Activated naive CD4-positive, alpha-beta T cell treated with anti-CD3 and anti-CD28 coated beads, Interleukin-2, amount 10 ng/mL, durations not matched to agents 7 days and 5 days (primary cell): ENCODE data around the gene DNAJA1.
A peak's percentile ranks its signal among the peaks of the same experiment; 100 is the strongest.
"Not testable (repeated sequence)": the region's sequence is repeated elsewhere in the genome, so short reads cannot be mapped to it uniquely, and the experiment has no call there.

Source experiments
- CTCF ChIA-PET: fragments of 350-600 bp; sonication (Branson Sonifier 250); formaldehyde crosslinking; loops from one replicate; lab custom pipeline; 2021; ENCODE audit warnings: antibody characterized with exemption; lab: Charles Lee
- DNase-seq: peaks from one replicate; pipeline ENCODE4 v3.0.0-alpha.2; 2020
- H3K27ac Mint-ChIP-seq: one replicate; pipeline ENCODE4 v1.8.0; 2021; ENCODE audit warnings: mild to moderate bottlenecking, moderate library complexity, mixed read lengths
- H3K27me3 Mint-ChIP-seq: one replicate; pipeline ENCODE4 v1.8.0; 2021; ENCODE audit warnings: mild to moderate bottlenecking, mixed read lengths
- H3K36me3 Mint-ChIP-seq: one replicate; pipeline ENCODE4 v1.8.0; 2021; ENCODE audit warnings: mixed read lengths
- H3K4me1 Mint-ChIP-seq: one replicate; pipeline ENCODE4 v1.8.0; 2021; ENCODE audit warnings: mixed read lengths
- H3K4me3 Mint-ChIP-seq: one replicate; pipeline ENCODE4 v1.8.0; 2021; ENCODE audit warnings: mild to moderate bottlenecking, moderate library complexity, mixed read lengths
- H3K9me3 Mint-ChIP-seq: one replicate; pipeline ENCODE4 v1.8.0; 2021; ENCODE audit warnings: mixed read lengths

The DNAJA1 gene

DNA sequence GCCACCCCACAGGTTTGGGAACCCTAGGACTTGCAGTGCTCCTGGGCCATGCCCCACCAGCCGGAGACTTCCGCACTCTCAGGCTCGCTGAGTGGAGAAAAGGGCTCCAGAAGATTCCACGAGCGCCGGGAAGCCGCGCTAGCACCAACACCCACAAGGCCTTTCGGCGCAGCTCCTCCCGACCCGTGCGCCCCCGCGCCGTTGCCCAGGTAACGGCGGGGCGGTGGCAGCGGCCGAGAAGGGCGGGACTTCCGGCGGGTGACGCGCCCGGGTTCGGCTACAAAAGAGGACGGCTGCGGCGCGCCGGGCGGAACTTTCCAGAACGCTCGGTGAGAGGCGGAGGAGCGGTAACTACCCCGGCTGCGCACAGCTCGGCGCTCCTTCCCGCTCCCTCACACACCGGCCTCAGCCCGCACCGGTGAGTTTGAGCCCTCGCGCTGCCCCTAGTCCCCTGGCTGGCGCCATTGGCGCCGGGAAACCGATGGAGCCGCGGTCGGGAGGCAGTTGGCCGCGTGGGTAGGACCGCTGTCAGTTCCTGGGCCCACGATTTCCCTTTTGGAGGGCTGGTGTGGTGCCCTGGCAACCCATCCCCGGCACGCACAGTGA lies at the start of gene DNAJA1:
Gene DNAJA1 (plus strand): TSS at position 308 of the 606 bp plus-strand sequence. CDS start 1,212 bp downstream, outside the sequence.
- no peaks in the 10 kb centered on the region for H3K9me3 Mint-ChIP-seq
- H3K4me1 Mint-ChIP-seq: peaks cover 77% of the 10 kb centered on the region
- peaks cover 42% of the 10 kb centered on the region for H3K36me3 Mint-ChIP-seq
- peak within 1 kb of the TSS; percentile 98 for H3K27ac Mint-ChIP-seq
- DNase-seq: peak; percentile 93
- peak within 1 kb of the TSS; percentile 97 for H3K4me3 Mint-ChIP-seq
- CTCF ChIA-PET: interaction anchor here (0.7 to 1.7 kb wide), 2 partner anchors 16 to 146 kb away, joined by 3 read pairs; no protein-coding TSS in a partner anchor
- no peaks in the 10 kb centered on the region for H3K27me3 Mint-ChIP-seq

DNA sequence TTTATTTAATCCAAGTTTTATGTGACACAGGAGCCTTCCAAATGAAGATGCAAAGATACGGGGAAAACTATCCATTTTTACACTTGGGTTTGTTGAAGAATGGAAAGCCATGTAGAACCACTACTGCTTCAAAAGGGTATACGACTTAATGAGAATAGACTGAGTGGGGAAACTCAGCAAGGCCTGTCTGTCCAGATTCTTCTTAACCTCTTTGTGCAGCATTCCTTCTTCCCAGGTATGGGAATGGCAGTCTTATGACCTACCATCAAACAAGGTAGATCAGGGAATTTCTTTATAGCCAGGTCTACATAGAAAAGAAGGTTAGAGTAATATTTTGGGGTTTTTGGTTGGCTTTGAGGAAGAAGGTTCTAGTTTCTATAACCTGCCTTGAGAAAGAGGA lies 47.0 kb upstream of the DNAJA1 start:
- no peak overlapping the region for H3K27ac Mint-ChIP-seq
- H3K36me3 Mint-ChIP-seq: peaks cover 38% of the 10 kb centered on the region
- CTCF ChIA-PET: no interaction called here

DNA sequence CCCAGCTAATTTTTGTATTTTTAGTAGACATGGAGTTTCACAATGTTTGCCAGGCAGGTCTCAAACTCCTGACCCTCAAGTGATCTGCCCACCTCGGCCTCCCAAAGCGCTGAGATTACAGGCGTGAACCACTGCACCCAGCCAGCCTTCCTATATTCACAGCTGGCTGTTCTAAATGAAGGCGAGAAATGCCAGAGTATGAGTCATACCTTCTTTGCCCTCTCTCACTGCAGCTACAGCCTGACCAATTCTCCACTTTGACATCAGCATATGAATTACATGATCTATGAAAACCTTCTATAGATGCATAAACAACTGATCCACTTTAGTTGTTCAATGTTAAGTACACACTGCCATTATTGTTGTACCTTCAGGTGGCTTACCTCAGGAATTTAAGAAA lies 38.1 kb upstream of the DNAJA1 start:
- no peak for DNase-seq
- Mint-ChIP-seq H3K9me3 (no peaks in the 10 kb centered on the region), H3K4me1 (peaks cover 3% of the 10 kb centered on the region), H3K27me3 (no peaks in the 10 kb centered on the region), H3K4me3 (no peak overlapping the region), H3K36me3 (peaks cover 38% of the 10 kb centered on the region), H3K27ac (no peak overlapping the region)
- CTCF ChIA-PET: no interaction called here

More for the DNA sequence above, 47.0 kb upstream of the DNAJA1 start:
- H3K4me3 Mint-ChIP-seq: no peak overlapping the region
- H3K27me3 Mint-ChIP-seq: no peaks in the 10 kb centered on the region
- no peaks in the 10 kb centered on the region for H3K9me3 Mint-ChIP-seq
- no peaks in the 10 kb centered on the region for H3K4me1 Mint-ChIP-seq
- no peak for DNase-seq

DNA sequence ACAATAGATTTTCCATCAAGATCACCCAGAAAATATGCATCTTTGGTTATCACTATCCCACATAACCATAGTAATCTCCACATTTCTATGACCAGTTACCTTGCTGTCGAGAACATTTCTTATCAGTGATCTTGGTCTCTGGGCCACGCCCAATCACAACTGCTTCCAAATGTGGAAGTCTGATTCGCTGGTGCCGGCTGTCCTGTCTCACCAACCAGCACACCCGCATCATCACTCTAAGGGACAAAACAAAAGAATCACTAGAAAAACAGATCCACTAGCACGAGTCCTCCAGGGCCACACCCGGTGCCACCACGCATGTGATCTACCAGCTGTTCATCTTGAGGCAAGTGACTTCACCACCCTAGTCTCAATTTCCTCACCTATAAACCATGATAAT lies 35.4 kb upstream of the DNAJA1 start:
- Mint-ChIP-seq H3K4me3 (no peak overlapping the region), H3K36me3 (peaks cover 31% of the 10 kb centered on the region), H3K9me3 (no peaks in the 10 kb centered on the region), H3K4me1 (peaks cover 3% of the 10 kb centered on the region), H3K27me3 (no peaks in the 10 kb centered on the region), H3K27ac (no peak overlapping the region)
- no peak for DNase-seq
- CTCF ChIA-PET: no interaction called here

DNA sequence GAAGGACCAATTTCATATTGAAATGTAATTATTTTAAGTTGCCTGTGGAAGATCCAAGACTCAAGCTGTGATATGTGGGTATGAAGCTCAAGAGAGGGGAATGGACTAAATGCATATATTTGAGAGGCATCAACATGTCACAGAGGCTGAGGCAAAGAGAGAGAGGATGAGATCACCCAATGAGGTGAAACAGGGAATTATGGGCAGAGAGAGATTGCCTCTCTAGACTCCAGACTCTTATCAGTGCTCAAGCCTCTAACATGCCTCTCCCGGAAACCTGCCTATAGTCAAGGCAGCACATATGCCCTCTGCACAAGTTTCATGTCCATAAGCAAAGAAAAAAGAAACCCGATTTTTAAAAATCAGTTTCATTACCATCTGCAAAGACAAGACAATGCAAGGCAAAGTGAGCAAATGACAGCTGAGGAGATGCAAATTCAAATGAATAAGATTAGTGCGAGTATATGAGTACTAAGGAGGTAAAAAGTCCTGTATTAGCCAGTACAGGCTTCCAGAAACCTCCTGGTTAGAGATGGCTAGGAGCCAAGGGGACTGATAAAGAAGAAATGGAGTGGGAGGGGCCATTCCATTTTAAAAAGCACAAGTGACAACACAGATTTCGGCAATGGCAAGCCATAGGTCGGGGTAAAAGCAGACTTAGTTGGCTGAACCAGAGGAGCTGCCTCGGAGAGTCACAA lies 33.0 kb upstream of the DNAJA1 start:
- Mint-ChIP-seq H3K4me1 (peaks cover 6% of the 10 kb centered on the region), H3K9me3 (no peaks in the 10 kb centered on the region), H3K4me3 (no peak overlapping the region), H3K27me3 (no peaks in the 10 kb centered on the region), H3K36me3 (peaks cover 37% of the 10 kb centered on the region), H3K27ac (peak overlapping the region; percentile 52)
- CTCF ChIA-PET: no interaction called here
- DNase-seq: no peak

DNA sequence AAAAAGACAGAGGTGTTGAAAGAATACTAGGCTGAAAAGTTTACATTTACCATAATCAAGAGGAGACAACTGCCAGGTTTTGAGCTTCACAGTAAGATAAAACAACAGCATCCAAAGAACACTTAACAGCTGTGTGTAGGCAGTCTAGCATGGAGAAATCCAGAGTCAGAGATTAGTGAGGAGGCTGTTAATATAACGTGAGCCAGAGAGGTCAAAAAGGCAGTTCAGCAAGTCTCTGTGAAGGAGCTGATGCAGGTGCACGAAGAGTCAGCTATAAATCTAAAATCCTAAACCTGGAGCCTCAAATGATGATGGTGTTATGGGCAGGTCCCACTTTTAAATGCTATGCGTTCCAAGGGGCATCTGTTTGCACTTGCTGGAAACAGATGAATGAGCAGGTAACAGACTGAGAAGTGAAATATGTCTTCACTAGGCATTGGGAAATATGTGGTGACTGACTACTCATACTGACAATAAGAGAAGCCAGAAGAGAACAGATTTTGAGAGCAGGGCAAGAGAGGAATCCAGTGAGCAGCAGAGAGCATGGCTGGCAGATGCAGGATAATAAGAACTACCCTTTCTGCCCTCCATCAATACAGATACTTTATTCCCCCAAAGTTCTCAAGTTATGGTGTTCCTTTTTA lies 32.4 kb upstream of the DNAJA1 start:
- no peak overlapping the region for H3K27ac Mint-ChIP-seq
- no peak overlapping the region for H3K4me3 Mint-ChIP-seq
- CTCF ChIA-PET: no interaction called here
- H3K9me3 Mint-ChIP-seq: no peaks in the 10 kb centered on the region
- H3K27me3 Mint-ChIP-seq: no peaks in the 10 kb centered on the region
- H3K36me3 Mint-ChIP-seq: peaks cover 38% of the 10 kb centered on the region
- DNase-seq: no peak
- peaks cover 7% of the 10 kb centered on the region for H3K4me1 Mint-ChIP-seq

DNA sequence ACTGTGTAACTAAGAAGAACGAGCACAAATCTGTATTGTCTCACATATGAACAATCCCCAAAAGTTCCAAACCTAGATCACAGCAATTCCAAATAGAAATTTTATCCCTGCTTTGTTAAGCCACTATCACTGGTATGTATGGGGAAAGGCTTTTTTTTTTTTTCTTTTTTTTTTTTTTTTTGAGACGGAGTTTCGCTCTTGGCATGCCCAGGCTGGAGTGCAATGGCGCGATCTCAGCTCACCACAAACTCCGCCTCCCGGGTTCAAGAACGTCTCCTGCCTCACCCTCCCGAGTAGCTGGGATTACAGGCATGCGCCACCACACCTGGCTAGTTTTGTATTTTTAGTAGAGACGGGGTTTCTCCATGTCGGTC lies 24.4 kb upstream of the DNAJA1 start:
- Mint-ChIP-seq H3K4me1 (peaks cover 29% of the 10 kb centered on the region), H3K27ac (peak overlapping the region; percentile 100), H3K4me3 (peak overlapping the region; percentile 94), H3K36me3 (peaks cover 29% of the 10 kb centered on the region)
- not testable (repeated sequence) for H3K27me3 Mint-ChIP-seq, H3K9me3 Mint-ChIP-seq
- CTCF ChIA-PET: interaction anchor here (1.1 kb wide), 1 partner anchor 421 kb away, joined by 4 read pairs; no protein-coding TSS in a partner anchor
- DNase-seq: peak; percentile 62

DNA sequence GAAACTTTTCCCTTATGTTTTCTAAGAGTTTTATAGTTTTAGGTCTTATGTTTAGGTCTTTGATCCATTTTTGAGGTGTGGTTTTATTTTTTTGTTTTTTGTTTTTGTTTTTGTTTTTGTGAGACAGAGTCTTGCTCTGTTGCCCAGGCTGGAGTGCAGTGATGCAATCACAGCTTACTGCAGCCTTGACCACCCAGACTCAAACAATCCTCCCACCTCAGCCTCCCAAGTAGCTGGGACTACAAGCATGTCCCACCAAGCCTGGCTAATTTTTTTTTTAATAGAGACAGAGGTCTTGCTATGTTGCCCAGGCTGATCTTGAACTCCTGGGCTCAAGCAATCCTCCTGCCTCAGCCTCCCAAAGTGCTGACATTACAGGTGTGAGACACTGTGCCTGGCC lies 19.7 kb upstream of the DNAJA1 start:
- H3K4me3 Mint-ChIP-seq, CTCF ChIA-PET, DNase-seq, H3K4me1 Mint-ChIP-seq, H3K27ac Mint-ChIP-seq, H3K36me3 Mint-ChIP-seq, H3K27me3 Mint-ChIP-seq, H3K9me3 Mint-ChIP-seq: not testable (repeated sequence)

DNA sequence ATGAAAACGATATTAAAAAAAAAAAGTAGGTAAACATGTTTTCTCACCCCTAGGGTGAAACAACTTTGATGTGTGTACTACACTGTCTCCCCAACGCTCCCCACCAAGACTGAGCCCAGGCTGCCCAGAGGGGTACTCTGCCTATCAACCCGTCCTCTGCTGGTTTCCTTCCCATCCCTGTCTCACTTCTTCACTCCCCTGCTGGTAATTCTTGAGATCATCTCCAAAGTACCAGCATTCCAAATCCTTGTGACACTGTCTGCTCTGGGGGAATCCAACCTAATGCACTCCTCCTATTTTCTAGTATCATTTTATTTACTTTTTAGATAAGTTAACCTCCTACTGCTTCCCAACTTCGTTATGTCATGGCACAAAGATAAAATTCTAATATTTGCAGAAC lies 17.3 kb upstream of the DNAJA1 start:
- no peaks in the 10 kb centered on the region for H3K36me3 Mint-ChIP-seq
- no peaks in the 10 kb centered on the region for H3K9me3 Mint-ChIP-seq
- CTCF ChIA-PET: no interaction called here

DNA sequence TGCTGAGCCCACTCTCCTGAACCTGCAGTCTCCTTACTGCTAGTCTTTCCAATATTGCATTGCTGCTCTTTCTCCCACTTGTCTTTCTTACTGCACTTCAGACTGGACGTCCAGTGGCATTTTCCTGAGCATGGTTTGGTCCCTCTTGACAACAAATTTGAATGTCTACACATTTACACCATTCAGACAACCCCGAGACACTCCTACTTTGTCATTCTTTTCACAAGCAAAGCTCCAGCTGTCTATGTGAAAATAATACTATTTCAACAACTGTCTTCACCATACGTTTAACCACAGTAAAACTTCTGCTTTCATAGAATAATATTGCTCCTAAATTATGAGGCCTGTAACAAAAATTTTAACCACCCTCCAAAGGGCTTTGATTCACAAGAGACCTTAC lies 13.2 kb upstream of the DNAJA1 start:
- DNase-seq: no peak
- Mint-ChIP-seq H3K27ac (no peak overlapping the region), H3K4me3 (no peak overlapping the region), H3K27me3 (no peaks in the 10 kb centered on the region), H3K9me3 (no peaks in the 10 kb centered on the region), H3K36me3 (no peaks in the 10 kb centered on the region), H3K4me1 (no peaks in the 10 kb centered on the region)
- CTCF ChIA-PET: no interaction called here

More for the DNA sequence above, 17.3 kb upstream of the DNAJA1 start:
- H3K4me3 Mint-ChIP-seq: no peak overlapping the region
- no peak for DNase-seq
- no peak overlapping the region for H3K27ac Mint-ChIP-seq
- H3K27me3 Mint-ChIP-seq: no peaks in the 10 kb centered on the region
- H3K4me1 Mint-ChIP-seq: no peaks in the 10 kb centered on the region

DNA sequence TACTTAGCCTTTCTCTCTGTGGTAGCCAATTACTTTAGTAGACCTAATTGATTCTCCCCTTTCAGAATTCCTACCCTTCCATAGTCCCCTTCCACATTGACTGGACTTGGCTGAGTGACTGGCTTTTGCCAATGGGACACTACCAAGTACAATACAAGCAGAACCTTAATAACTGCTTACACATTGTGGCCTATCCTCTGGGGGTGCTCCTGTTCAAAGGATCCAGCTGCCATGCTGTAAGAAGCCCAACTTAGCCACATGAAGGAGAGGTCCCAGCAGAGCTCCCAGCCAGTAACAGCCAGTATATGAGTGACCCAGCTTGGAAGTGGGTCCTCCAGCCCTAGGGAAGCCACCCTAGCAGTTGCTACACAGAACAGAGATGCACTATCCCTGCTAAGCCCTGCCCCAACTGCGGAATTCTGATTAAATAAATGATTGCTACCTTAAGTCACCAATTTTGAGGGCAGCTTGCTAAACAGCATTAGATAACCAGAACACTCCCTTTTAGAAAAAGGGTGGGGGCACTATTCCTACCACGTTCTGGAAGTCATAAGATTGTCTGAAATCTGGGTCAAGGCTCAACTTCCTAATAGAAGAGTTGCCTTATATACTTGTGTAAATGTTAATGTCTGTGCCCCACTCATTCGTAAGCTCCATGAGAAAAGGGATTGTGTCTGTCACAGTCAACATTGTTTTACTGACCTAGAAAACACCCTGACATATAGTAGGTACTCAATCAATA lies 12.6 kb upstream of the DNAJA1 start:
- no peak overlapping the region for H3K27ac Mint-ChIP-seq
- H3K9me3 Mint-ChIP-seq: no peaks in the 10 kb centered on the region
- CTCF ChIA-PET: no interaction called here

DNA sequence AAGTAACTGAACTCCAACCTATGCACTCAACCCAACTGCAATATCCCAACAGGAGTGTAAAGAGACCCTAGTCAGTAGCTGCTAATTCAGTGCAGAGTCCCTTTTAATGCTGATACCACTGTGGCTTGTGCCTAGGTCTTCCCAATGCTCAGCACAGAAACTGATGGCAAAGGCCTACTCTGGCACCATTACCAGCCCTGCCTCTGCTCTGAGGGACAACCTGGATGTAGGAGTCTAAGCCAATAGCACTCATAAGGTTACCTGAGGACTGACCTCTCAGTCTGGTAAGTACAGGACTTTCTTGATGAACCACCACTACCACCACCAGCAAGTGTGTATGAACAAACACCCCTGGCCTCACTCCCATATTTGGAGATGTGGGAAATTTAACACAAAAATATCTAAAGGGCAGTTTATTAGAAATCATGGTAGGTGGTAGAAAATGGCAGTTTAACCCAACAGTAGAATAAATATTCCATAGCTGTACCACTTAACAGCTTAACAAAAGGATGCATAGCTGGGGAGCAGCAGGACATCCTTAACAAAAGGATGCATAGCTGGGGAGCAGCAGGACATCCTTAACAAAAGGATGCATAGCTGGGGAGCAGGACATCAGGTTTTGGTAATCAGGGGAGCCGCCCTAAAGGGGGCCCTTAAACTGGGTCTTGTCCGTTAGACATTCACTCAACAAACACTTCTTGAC lies 11.0 kb upstream of the DNAJA1 start:
- Mint-ChIP-seq H3K36me3 (no peaks in the 10 kb centered on the region), H3K9me3 (no peaks in the 10 kb centered on the region), H3K27ac (no peak overlapping the region), H3K4me3 (no peak overlapping the region), H3K27me3 (no peaks in the 10 kb centered on the region), H3K4me1 (no peaks in the 10 kb centered on the region)
- DNase-seq: no peak
- CTCF ChIA-PET: no interaction called here

More for the DNA sequence above, 12.6 kb upstream of the DNAJA1 start:
- Mint-ChIP-seq H3K27me3 (no peaks in the 10 kb centered on the region), H3K36me3 (no peaks in the 10 kb centered on the region), H3K4me3 (no peak overlapping the region), H3K4me1 (no peaks in the 10 kb centered on the region)
- no peak for DNase-seq

DNA sequence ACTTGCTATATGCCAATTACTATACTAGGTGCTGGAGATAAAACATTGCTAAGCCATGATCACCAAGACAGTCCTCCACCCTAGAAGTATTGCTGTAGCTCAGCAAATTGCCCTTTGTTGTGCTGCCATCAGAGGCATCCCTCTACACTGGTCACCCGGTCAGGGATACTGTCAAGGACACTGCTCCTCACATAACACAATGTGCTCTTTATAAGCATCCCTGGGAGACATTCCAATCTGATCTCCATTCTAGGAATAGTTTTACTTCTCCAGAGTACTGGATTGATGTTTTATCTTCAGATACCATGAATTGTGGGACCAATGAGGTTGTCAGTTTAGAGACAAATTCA lies 10.4 kb upstream of the DNAJA1 start:
- CTCF ChIA-PET: no interaction called here
- no peaks in the 10 kb centered on the region for H3K27me3 Mint-ChIP-seq
- no peak overlapping the region for H3K27ac Mint-ChIP-seq

More for the DNA sequence above, 10.4 kb upstream of the DNAJA1 start:
- no peak for DNase-seq
- Mint-ChIP-seq H3K9me3 (no peaks in the 10 kb centered on the region), H3K4me1 (no peaks in the 10 kb centered on the region), H3K36me3 (no peaks in the 10 kb centered on the region), H3K4me3 (no peak overlapping the region)
